Motor neuron (in vitro differentiated cells): Measurements from ENCODE around the gene ATP4A. TPM values are rescaled to one million over a fixed set of nuclear protein-coding genes. Genes with fewer than 3 reads are reported as not detected.
"Not testable (repeated sequence)": the region's sequence is repeated elsewhere in the genome, so short reads cannot be mapped to it uniquely, and the experiment has no call there.

ENCODE experiments used
- ATAC-seq, 8 experiments: fragments of 200-7000 bp; cut with Tn5 transposase; replicated peaks in 6 of 8; 2 replicates each; pipeline ENCODE4 v1.8.0; 2021; ENCODE audit warnings: mild to moderate bottlenecking in 8 of 8, moderate library complexity in 8 of 8
- H3K27ac ChIP-seq, 2 donors: fragments of 250-450 bp; sonication (Bioruptor Pico); 2 replicates each; pipeline ENCODE4 v1.9.0; 2021; ENCODE audit warnings: antibody characterized with exemption in 2 of 2, mild to moderate bottlenecking in 2 of 2, moderate library complexity in 1 of 2
- H3K4me1 ChIP-seq, 2 donors: fragments of 250-450 bp; sonication (Bioruptor Pico); replicated peaks in 1 of 2; 2 replicates each; pipeline ENCODE4 v1.6.1; 2021; ENCODE audit warnings: antibody characterized with exemption in 2 of 2, mild to moderate bottlenecking in 2 of 2, moderate library complexity in 1 of 2
- H3K4me3 ChIP-seq, 5 donors: fragments of 250-450 bp; sonication (Bioruptor Pico); 2 replicates each; pipeline ENCODE4 v1.9.0; 2021; ENCODE audit warnings: antibody characterized with exemption in 5 of 5, mild to moderate bottlenecking in 5 of 5, moderate library complexity in 4 of 5
- WGBS, 10 experiments: fragments of 450-650 bp; shearing (Covaris generic); methylation state at CpG; one replicate each; pipeline ENCODE4 v1.0.0; 2022; 5-methylcytosine and 5-hydroxymethylcytosine counted together
- in situ Hi-C, 9 experiments: fragments of 400-800 bp; cut with MboI; loops; one replicate each; pipeline ENCODE4 v1.15.0; 2021; ENCODE audit warnings: low sequenced_read_pairs in 9 of 9, low pct_unique_long_range_greater_than_20kb in 2 of 9; ENCODE audit not compliant: unreplicated experiment in 9 of 9
- total RNA-seq, 8 experiments: library from RNA; unstranded; fragments of 300-600 nt; gene quantifications; 2 replicates each; pipeline versions ENCODE4 v1.2.3 to v1.2.4, GENCODE V29; 2022

ATP4A gene
- under 1 TPM in 5 of 8 experiments, not detected in 3; 0.05 to 0.25 (median 0.11) TPM for total RNA-seq

DNA sequence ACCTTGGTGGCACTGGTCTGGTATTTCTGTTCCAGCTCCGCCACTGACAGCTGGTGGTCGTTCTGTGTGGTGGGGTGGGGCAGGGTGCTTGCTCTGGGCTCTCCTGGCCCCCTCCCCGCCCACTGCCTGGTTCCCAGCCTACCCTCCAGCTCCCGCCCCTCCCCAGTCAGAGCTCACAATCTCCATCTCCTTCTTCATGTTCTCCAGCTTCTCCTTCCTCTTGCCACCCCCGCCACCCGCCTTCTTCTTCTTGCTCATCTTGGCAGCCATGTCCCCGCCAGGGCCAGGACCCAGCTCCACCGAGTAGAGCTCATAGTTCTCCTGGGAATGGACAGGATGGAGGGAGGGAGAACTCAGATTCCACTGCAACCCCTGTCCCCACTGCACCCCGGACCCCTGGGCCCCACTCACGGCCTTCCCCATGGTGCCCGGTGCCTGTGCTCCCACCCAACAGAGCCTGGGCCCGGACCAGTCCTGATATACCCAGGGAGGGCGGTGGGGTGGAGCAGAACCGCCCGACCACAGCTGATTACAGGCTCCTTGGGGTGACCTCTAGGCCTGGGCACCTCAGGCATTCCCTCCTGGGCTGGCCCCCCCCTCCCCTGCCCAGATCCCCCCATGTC is at the start of gene ATP4A:
Gene ATP4A, minus strand, starts transcription at position 452 of the 623 bp plus-strand sequence. Its CDS starts 29 bp downstream, at position 423.
- no peaks in the 10 kb centered on the region for H3K4me1 ChIP-seq
- in situ Hi-C loops = no loop called here
- H3K4me3 ChIP-seq = no peak within 1 kb of the TSS
- no peak within 1 kb of the TSS for H3K27ac ChIP-seq
- no peak for ATAC-seq
- WGBS, 10 experiments = no CpG with 5 or more reads among the region's 15 CpGs

DNA sequence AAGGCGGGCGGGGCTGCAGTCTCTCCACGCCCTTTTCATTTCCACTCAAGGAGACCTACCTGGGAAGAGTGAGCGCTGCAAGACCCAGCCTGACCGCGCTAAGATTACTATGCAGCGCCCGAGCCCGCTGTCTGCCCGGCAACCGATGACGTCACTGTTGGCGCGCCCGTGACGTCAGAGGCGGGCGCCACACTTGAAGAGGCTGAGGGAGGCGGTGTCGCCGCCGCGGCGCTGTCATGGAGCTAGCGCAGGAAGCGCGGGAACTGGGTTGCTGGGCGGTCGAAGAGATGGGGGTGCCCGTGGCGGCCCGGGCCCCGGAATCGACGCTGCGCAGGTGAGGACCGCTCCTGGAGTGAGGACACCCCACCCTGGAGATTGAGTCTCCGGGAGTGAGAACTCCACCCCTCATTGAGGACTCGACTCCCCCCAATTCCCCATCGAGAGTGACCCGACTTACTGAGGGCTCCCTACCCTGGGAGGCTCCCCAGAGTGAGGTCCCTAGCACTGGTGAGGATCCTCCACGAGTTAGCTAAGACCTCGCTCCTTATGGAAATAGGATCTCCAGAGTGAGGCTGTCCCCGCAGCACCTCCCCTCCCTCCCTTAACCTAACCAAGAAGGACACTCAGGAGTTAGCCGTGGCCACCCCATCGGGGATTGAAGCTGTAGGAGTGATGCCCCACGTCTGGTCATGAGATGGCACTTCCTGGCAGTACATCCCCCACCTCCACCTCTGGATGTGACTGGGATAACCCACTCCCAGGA is 49.3 kb upstream of the ATP4A start, which contains the start of gene HAUS5:
Gene HAUS5, plus strand, starts transcription at position 177 of the 763 bp plus-strand sequence. Its CDS starts 60 bp downstream, at position 237.
- 0 to 10% (median 0%) methylated on average over 1 to 14 of the region's 47 CpGs; no CpG with 5 or more reads in 3 of the 10 experiments for WGBS, 10 experiments
- H3K27ac ChIP-seq = peak within 1 kb of the TSS in 1 of 2 donors; percentile 57
- peak; percentile 96 to 100 (median 99) for ATAC-seq
- H3K4me1 ChIP-seq = peaks cover 2 to 5% of the 10 kb centered on the region in 2 donors
- in situ Hi-C loops = no loop called here
- peak within 1 kb of the TSS; percentile 69 to 99 (median 77) for H3K4me3 ChIP-seq

DNA sequence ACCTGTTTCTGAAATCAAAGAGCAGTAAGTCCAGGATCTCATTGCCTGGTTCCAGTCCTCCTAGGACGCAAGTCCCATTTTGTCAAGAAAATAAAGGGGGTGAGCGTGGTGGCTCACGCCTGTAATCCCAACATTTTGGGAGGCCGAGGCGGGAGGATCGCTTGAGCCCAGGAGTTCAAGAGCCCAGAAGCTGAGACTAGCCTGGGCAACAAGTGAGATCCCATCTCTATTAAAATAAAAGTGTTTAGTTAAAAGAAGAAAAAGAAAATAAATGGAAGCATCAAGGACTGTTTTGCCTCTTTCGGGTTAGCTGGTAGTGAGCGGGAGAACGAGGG is 48.7 kb upstream of the ATP4A start:
- peak in 1 of 8 experiments; percentile 9 for ATAC-seq
- WGBS, 10 experiments = 0 to 62% (median 6%) methylated on average over 1 to 6 of the region's 9 CpGs; no CpG with 5 or more reads in 4 of the 10 experiments

DNA sequence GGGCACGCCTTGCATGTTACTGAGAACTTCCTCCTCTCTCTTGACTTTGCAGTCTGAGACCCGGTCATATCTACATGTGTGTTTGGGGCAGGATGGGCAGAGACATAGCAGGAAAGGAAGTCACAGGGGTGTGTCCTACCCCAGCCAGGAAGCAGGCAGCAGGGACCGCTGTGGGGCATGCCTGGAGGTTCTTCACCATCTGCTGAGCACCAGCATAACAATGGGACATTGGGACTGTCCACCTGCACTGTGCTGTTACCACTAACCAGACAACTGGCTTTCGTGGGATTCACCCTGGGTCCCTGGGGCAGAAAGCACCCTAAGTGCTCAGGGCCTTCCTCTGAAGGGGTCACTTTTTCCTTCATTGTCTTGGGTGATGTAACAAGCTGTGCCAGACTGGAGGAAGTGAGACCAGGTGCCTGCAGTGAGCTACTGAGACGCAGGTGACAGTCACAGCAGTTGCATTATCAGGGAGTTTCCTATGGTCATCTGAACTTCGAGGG is 46.4 kb upstream of the ATP4A start:
- no peak overlapping the region for H3K27ac ChIP-seq
- no peak for ATAC-seq
- peaks cover 2 to 5% of the 10 kb centered on the region in 2 donors for H3K4me1 ChIP-seq
- in situ Hi-C loops = no loop called here
- no peak overlapping the region for H3K4me3 ChIP-seq
- 0 to 75% (median 53%) methylated on average over 1 to 3 of the region's 6 CpGs; no CpG with 5 or more reads in 5 of the 10 experiments for WGBS, 10 experiments

More for the DNA sequence above, 48.7 kb upstream of the ATP4A start:
- H3K4me1 ChIP-seq = peaks cover 2 to 5% of the 10 kb centered on the region in 2 donors
- peak overlapping the region; percentile 69 to 99 (median 77) for H3K4me3 ChIP-seq
- no peak overlapping the region for H3K27ac ChIP-seq
- in situ Hi-C loops = no loop called here

DNA sequence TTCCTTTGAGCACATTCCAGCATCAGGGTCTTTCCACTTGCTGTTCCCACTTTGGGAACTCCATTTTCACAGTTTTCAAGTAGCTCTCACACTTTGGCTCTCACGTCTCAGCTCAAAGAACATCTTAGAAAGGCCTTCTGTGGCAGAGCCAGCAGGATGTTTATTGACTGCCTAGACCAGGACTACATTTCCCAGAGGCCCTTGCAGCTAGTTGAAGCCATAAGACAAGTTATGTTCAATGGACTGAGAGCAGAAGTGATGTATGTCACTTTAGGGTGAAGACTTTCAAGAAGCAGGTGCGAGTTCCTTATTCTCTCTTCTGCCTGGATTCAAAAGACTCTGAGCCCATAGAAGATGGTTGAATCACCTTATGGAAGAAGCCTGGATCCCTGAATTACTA is 44.8 kb upstream of the ATP4A start:
- in situ Hi-C loops = no loop called here
- no peak overlapping the region for H3K27ac ChIP-seq
- peaks cover 2% of the 10 kb centered on the region in 2 donors for H3K4me1 ChIP-seq
- no peak for ATAC-seq
- WGBS, 10 experiments = 0 to 100% (median 51%) methylated on average over 1 to 2 of the region's 2 CpGs; no CpG with 5 or more reads in 5 of the 10 experiments
- no peak overlapping the region for H3K4me3 ChIP-seq

DNA sequence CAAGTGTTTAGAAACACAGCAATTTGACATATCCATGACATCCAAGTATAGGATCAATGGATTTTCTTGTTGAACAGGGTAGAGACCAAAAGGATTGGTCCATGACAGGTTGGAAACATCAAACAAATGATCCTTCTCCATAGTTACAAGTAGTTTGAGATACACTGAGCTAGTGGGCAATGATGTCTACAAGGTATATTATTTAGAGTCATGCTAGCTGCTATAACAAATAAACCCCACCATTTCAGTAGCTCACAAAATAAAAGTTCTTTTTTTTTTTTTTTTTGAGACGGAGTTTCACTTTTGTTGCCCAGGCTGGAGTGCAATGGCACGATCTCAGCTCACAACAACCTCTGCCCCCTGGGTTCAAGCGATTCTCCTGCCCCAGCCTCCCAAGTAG is 44.2 kb upstream of the ATP4A start:
- Histone ChIP-seq H3K27ac (no peak overlapping the region), H3K4me1 (peaks cover 0 to 2% of the 10 kb centered on the region in 2 donors), H3K4me3 (no peak overlapping the region)
- ATAC-seq = no peak
- in situ Hi-C loops = no loop called here
- 10 to 63% (median 31%) methylated on average over 1 to 3 of the region's 3 CpGs; no CpG with 5 or more reads in 4 of the 10 experiments for WGBS, 10 experiments

DNA sequence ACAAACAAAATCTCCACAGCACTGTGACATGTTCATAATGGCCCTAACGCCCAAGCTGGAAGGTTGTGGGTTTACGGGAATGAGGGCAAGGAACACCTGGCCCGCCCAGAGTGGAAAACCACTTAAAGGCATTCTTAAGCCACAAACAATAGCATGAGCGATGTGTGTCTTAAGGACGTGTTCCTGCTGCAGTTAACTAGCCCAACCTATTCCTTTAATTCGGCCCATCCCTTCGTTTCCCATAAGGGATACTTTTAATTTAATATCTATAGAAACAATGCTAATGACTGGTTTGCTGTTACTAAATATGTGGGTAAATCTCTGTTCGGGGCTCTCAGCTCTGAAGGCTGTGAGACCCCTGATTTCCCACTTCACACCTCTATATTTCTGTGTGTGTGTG is 43.7 kb upstream of the ATP4A start:
- H3K4me1 ChIP-seq, H3K4me3 ChIP-seq, ATAC-seq, H3K27ac ChIP-seq, in situ Hi-C loops: not testable (repeated sequence)
- 38 to 100% (median 90%) methylated on average over 1 to 8 of the region's 8 CpGs; no CpG with 5 or more reads in 5 of the 10 experiments for WGBS, 10 experiments

DNA sequence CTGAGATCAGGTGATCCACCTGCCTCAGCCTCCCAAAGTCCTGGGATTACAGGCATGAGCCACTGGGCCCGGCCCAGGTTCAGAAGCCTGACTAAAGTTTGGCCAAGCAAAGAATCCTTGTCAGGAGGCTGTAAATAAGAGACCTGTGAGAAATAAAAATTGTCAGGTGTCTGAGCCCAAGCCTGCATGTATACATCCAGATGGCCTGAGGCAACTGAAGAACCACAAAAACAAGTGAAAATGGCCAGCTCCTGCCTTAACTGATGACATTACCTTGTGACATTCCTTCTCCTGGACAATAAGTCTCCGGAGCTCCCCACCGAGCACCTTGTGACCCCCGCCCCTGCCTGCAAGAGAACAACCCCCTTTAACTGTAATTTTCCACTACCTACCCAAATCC is 41.0 kb upstream of the ATP4A start:
- H3K4me1 ChIP-seq, H3K4me3 ChIP-seq, H3K27ac ChIP-seq, in situ Hi-C loops, ATAC-seq: not testable (repeated sequence)
- WGBS, 10 experiments = 0 to 100% (median 86%) methylated on average over 1 to 2 of the region's 4 CpGs; no CpG with 5 or more reads in 6 of the 10 experiments

DNA sequence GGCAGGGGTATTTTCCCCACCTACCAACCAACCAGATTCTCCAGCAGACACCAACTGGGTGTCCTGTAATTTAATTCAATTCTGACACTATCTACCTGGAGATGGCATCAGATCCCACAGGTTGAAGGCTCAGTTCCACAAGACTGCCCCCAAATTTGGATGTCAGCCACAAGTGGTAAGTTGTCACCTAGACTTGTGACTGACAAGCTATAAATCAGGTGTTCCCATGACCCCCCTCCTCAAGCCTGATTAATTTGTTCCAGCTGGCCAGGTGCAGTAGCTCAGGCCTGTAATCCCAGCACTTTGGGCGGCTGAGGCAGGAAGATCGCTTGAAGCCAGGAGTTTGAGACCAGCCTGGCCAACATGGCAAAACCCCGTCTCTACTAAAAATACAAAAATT is 38.5 kb upstream of the ATP4A start:
- WGBS, 10 experiments = 0 to 100% (median 62%) methylated on average over 1 to 3 of the region's 3 CpGs; no CpG with 5 or more reads in 4 of the 10 experiments
- no peaks in the 10 kb centered on the region for H3K4me1 ChIP-seq
- H3K4me3 ChIP-seq = no peak overlapping the region
- no peak overlapping the region for H3K27ac ChIP-seq
- no peak for ATAC-seq
- in situ Hi-C loops = no loop called here

DNA sequence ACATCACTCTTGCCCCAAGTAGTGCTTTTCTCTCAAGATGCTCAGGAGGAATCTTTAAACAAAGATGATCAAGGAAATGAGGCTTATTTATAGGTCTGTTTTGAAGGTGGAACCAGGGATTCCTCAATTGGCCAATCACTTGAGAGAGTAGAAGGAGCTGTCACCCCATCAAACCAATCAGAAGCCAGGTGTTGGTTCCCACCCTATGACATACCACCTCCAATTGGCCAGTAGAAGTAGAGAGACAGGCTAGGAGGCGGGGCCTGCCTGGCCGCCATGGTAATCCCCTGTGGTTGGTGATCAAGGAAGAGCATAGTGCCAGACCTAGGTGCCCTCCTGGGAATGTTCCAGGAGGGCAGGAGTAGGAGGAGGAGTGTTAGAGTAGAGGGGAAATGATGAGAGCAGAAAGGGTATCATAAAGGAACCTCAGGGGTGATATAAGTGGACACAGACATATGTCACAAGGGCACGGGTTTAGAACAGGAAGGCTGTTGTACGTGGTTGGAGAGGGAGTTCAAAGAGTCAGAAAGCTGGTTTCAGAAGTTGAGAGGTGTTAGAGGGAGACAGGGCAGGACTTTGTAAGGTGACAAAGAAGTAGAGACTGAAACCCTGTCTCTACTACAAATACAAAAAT is 33.0 kb upstream of the ATP4A start:
- H3K4me1 ChIP-seq = no peaks in the 10 kb centered on the region
- WGBS, 10 experiments = 18 to 68% (median 46%) methylated on average over 1 to 3 of the region's 4 CpGs; no CpG with 5 or more reads in 3 of the 10 experiments
- H3K27ac ChIP-seq = no peak overlapping the region
- no peak overlapping the region for H3K4me3 ChIP-seq
- peak in 1 of 8 experiments; percentile 78 for ATAC-seq
- in situ Hi-C loops = no loop called here

DNA sequence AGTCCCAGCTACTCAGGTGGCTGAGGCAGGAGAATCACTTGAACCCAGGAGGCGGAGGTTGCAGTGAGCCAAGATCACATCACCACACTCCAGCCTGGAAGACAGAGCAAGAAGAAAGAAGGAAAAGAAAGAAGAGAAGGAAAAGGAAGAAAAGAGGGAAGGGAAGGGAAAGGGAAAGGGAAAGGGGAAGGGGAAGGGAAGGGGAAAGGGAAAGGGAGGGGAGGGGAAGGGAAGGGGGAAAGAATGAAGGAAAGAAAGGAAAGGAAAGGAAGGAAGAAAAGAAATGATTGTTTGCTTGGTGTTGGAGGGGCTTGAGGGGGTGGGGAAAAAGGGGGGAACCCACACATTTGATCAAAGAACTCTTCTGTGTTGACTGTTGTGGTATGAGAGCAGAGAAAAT is 32.5 kb upstream of the ATP4A start:
- 20 to 100% (median 73%) methylated on average over 1 of the region's 1 CpG; no CpG with 5 or more reads in 4 of the 10 experiments for WGBS, 10 experiments
- Histone ChIP-seq H3K4me3 (no peak overlapping the region), H3K27ac (no peak overlapping the region), H3K4me1 (no peaks in the 10 kb centered on the region)
- in situ Hi-C loops = no loop called here
- no peak for ATAC-seq

DNA sequence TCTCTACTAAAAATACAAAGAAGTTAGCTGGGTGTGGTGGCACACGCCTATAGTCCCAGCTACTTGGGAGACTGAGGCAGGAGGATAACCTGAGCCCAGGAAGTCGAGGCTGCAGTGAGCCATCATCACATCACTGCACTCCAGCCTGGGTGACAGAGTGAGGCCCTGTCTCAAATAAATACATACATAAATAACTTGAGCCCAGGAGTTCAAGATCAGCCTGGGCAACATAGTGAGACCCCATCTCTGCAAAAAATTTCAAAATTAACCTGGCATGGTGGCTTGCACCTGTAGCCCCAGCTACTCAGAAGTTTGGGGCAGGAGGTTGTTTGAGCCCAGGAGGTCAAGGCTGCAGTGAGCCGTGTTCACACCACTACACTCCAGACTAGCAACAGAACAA is 31.6 kb upstream of the ATP4A start:
- in situ Hi-C loops = not testable (repeated sequence)
- WGBS, 10 experiments = 80 to 100% (median 82%) methylated on average over 1 of the region's 3 CpGs; no CpG with 5 or more reads in 6 of the 10 experiments

DNA sequence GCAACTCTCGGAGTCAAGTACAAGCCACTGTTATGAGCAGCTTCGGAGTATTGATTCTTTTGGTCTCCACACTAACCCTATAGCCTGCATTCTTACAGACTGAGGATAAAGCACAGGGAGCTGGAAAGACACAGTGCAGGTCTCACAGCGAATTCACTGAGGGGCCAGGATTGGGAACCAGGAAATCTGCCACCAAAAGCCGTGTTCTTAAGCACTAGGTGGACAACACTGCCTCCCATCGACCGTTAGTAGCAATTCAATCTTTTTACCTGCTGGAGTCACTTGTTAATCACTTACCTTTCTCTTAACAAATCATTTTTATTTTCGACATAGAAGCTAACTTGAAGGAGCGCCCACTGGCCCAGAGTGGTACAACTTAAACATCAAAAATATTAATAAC is 28.8 kb upstream of the ATP4A start:
- peak in 1 of 8 experiments; percentile 26 for ATAC-seq
- Histone ChIP-seq H3K27ac (no peak overlapping the region), H3K4me3 (no peak overlapping the region), H3K4me1 (no peaks in the 10 kb centered on the region)
- in situ Hi-C loops = no loop called here
- WGBS, 10 experiments = 0 to 50% (median 29%) methylated on average over 2 to 8 of the region's 8 CpGs; no CpG with 5 or more reads in 2 of the 10 experiments

More for the DNA sequence above, 31.6 kb upstream of the ATP4A start:
- H3K4me1 ChIP-seq, ATAC-seq, H3K27ac ChIP-seq, H3K4me3 ChIP-seq: not testable (repeated sequence)
